NAMALWA (cell line): Measurements from ENCODE around the gene BICDL2.
"Not testable (repeated sequence)": the region's sequence is repeated elsewhere in the genome, so short reads cannot be mapped to it uniquely, and the experiment has no call there.

Experiments
- DNase-seq: peaks from one replicate; pipeline ENCODE4 v3.0.0-alpha.2; 2015; ENCODE audit warnings: low spot score

Gene BICDL2, protein sequence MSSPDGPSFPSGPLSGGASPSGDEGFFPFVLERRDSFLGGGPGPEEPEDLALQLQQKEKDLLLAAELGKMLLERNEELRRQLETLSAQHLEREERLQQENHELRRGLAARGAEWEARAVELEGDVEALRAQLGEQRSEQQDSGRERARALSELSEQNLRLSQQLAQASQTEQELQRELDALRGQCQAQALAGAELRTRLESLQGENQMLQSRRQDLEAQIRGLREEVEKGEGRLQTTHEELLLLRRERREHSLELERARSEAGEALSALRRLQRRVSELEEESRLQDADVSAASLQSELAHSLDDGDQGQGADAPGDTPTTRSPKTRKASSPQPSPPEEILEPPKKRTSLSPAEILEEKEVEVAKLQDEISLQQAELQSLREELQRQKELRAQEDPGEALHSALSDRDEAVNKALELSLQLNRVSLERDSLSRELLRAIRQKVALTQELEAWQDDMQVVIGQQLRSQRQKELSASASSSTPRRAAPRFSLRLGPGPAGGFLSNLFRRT

GRCh38 chr16:3036726-3037315 lies at the start of gene BICDL2:
Gene BICDL2 (minus strand): TSS chr16:3036944. CDS start chr16:3035496, 1,448 bp downstream.
- no peak for DNase-seq

- no peak for DNase-seq
Observed at GRCh38 chr16:3085868-3086595, 49.3 kb upstream of the BICDL2 start.

- no peak for DNase-seq
Observed at GRCh38 chr16:3084969-3085670, 48.4 kb upstream of the BICDL2 start.

DNA sequence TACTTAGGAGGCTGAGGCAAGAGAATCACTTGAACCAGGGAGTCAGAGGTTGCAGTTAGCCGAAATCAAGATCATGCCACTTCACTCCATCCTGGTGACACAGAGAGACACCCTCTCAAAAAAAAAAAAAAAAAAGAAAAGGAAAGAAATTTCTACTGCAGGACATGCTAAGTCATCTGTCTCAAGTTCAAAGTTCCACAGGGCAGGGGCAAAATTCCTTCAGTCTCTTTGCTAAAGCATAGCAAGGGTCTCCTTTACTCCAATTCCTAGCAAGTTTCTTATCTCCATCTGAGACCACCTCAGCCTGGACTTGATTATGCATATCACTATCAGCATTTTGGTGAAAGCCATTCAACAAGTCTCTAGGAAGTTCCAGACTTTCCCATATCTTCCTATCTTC lies 47.7 kb upstream of the BICDL2 start:
- no peak for DNase-seq

DNA sequence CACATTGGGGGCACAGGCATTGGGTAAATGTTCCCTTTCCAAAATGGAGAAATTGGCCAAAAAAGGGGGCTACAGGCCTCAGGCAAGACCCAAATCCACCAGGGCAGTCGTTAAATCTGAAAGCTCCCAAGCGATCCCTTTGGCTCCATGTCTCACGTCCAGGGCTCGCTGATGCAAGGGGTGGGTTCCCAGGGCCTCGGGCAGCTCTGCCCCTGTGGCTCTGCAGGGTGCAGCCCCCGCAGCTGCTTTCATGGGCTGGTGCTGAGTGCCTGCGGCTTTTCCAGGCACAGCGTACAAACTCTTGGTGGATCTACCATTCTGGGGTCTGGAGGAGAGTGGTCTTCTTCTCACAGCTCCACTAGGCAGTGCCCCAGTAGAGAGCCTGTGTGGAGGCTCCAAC lies 46.7 kb upstream of the BICDL2 start:
- DNase-seq = not testable (repeated sequence)

GRCh38 chr16:3081957-3082356 lies 45.2 kb upstream of the BICDL2 start:
- not testable (repeated sequence) for DNase-seq

GRCh38 chr16:3080024-3080423 lies 43.3 kb upstream of the BICDL2 start:
- no peak for DNase-seq

DNA sequence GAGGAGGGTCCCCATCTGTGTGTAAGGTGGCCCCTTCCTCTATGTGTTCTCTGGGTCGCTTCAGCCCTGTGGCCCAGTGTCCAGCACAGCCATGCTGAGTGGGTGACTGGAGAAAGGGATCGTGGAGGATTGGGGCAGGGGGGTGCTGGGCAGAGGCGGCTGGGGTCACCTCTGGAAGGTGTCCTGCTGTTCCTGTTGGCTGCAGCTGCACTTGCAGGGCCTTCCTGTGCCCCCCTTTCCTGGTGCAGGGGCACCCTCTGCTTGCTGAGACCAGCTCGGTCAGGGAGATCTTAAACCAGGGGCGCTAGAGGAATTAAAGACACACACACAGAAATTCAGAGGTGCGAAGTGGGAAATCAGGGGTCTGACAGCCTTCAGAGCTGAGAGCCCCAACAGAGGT lies 39.8 kb upstream of the BICDL2 start:
- DNase-seq = no peak

DNA sequence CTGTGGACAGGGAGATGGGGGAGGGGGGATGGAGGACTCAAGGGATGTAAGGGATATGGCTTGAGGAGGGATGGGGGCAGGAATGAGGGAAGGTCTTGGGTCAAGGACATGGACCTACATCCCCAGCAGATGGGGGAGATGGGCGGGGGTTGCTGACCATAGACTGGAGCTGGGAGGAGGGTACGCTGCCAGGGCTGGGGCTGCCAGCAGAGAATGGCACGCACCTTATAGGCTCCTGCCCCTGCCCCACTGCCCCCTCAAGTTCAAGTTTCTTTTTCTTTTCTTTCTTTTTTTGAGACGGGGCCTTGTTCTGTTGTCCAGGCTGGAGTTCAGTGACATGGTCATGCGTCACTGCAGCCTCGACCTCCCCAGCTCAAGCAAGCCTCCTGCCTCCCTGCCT lies 39.2 kb upstream of the BICDL2 start:
- not testable (repeated sequence) for DNase-seq

DNA sequence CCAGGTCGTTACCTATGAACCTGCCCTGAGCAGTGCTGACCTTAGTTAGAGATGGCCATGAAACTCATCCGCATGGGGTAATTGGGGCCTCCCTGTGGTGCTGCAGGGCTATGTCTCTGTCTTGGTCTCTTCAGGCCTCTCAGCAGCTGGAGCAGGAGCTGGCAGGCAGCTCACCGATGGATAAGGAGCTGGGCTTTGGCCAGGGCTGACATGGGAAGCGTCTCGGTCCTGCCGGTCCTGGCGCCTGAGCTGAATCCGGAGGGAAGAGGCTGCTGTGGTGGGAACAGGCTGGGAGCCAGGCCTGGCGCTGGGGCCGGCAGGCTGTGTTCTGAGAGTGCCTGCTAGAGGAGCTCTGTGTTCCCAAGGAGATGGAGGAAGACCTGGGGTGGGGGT lies 38.8 kb upstream of the BICDL2 start:
- no peak for DNase-seq

GRCh38 chr16:3074860-3075522 lies 38.2 kb upstream of the BICDL2 start:
- DNase-seq = peak; percentile 68

DNA sequence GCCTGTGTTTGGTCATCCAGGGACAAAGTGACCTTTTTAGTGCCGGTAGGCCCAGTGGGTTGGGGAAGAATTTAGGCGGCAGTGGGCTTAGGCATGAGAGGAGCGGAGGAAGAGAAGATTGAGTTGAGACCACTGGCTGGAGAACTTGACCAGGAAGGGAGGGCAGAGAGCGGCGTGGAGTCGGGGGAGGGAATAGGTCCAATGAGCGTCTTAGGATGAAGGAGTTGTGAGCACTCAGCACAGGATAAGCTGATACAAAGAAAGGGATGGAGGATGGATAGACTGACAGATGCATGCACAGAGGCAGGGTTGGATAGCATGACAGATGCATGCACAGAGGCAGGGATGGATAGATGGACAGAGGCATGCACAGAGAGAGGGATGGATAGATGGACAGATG lies 36.7 kb upstream of the BICDL2 start:
- DNase-seq = no peak

DNA sequence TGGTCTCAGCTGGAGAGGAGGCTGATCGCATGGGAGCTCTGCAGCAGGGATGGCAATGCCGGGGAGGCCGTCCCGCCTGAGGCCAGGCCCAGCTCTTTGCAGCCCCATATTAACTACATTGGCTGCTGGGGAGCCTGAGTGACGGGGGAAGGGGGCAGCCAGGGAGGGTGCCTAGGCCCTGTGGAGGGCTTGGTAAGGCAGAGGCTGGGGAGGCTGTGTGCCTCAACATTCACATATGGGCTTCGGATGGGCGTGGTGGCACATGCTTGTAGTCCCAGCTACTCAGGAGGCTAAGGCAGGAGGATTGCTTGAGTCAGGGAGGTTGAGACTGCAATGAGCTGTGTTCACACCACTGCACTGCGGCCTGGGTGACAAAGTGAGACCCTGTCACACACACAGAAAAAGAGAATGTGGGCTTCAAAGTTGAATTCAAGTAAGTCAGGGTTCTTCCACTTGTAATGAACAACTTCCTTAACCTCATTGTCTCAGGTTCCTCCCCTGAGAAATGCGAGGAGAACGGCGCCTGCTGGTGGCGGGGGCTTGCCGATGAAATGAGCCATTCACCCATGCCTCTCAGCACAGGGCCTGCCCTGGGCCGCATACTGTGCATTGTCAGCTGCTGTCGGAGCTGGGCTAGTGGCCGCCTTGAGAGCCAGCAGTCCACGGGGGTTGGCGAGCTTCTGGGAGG lies 36.0 kb upstream of the BICDL2 start:
- DNase-seq = not testable (repeated sequence)

GRCh38 chr16:3072148-3072547 lies 35.4 kb upstream of the BICDL2 start:
- DNase-seq = not testable (repeated sequence)

DNA sequence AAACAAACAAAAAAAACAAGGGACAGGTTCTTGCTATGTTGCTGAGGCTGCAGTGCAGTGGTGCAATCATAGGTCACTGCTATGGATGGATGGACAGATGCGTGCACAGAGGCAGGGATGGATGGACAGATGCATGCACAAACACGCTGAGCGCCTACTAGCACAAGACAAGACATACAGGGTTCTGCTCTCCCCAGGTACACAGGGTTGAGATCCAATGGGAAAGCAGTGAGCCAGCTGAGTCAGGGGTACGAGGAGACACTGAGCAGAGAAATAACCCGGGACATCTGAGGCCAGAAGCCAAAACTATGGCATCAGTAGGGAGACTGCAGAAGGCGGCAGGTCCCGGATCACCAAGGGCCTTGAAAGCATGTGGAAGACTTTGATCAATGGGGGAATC lies 34.9 kb upstream of the BICDL2 start:
- DNase-seq = no peak

- no peak for DNase-seq
Observed at GRCh38 chr16:3070608-3071111, 33.9 kb upstream of the BICDL2 start.

GRCh38 chr16:3069146-3069545 lies 32.4 kb upstream of the BICDL2 start:
- DNase-seq = not testable (repeated sequence)

GRCh38 chr16:3068487-3068886 lies 31.7 kb upstream of the BICDL2 start:
- DNase-seq = no peak

- DNase-seq = no peak
Observed at GRCh38 chr16:3066440-3066748, 29.6 kb upstream of the BICDL2 start.

- no peak for DNase-seq
Observed at GRCh38 chr16:3065742-3066439, 29.1 kb upstream of the BICDL2 start.
